ENCODE results near the gene LIPT1.

The LIPT1 gene

DNA sequence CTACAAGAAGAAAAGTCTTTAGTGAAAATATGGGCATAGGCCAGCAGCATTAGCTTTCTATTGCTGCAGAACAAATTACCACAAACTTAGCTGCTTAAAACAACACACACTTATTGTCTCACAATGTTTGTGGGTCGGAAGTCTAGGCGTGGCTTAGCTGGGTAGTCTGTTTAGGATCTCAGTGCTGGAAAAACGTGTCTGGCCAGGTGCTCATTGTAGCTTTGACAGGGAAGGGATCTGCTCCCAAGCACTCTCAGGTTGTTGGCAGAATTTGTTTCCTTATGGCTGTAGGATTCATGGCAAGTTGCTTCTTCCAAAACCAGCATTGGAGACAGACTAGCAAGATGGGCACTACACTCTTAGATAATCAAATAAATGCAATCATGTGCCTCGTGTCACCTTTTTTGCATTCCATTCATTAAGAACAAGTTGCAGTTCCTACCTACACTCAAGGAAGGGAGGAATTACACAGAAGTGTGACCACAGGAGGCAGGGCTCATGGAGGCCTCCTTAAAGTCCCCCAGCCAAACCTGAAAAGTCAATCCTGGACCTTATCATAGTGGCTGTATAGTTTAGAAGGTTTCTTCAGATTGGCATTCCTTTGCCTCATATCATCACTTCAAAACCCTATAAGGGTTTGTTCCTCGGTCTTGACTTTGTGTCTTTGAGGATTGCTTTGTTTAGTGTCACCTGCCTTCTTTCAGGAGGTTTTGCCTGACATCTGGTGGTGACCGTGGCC, 43.5 kb downstream of the LIPT1 start:
- TF ChIP-seq CTCF (IDR thresholded peaks at IDR 0.05; ENCODE audit: borderline replicate concordance, insufficient read depth, low read depth, low read length): no peak
- H3K4me3 ChIP-seq (ENCODE audit: low read depth, low read length): no peak overlapping the region

DNA sequence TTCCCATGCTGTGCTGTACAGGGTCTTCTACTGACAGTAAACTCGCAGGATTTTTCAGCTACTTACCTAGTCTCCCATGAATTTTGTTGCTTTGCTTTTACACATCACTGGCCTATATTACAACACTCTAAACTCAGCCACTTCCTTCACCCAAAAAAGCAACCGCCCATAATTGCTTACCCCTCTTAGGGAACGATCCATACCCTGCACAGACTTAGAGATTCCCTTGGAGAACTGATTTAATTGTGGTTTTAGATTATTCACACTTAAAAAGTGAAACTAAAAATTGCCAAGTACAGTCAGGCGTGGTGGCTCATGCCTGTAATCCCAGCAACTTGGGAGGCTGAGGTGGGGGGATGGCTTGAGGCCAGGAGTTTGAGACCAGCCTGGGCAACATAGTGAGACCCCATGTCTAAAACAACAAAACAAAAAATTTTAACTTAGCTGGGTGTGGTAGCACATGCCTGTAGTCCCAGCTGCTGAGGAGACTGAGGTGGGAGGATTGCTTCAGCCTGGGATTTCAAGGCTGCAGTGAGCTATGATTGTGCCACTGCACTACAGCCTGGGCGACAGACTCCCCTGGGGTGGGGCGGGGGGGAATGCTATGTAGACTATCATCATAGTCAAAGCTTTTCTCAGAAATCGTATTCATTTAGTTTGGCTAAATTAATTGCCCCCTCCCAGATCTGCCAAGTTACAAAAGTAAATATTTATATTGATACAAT, 45.5 kb downstream of the LIPT1 start:
- no peak for TF ChIP-seq CTCF (IDR thresholded peaks at IDR 0.05; ENCODE audit: borderline replicate concordance, insufficient read depth, low read depth, low read length)
- no peak overlapping the region for H3K4me3 ChIP-seq (ENCODE audit: low read depth, low read length)

DNA sequence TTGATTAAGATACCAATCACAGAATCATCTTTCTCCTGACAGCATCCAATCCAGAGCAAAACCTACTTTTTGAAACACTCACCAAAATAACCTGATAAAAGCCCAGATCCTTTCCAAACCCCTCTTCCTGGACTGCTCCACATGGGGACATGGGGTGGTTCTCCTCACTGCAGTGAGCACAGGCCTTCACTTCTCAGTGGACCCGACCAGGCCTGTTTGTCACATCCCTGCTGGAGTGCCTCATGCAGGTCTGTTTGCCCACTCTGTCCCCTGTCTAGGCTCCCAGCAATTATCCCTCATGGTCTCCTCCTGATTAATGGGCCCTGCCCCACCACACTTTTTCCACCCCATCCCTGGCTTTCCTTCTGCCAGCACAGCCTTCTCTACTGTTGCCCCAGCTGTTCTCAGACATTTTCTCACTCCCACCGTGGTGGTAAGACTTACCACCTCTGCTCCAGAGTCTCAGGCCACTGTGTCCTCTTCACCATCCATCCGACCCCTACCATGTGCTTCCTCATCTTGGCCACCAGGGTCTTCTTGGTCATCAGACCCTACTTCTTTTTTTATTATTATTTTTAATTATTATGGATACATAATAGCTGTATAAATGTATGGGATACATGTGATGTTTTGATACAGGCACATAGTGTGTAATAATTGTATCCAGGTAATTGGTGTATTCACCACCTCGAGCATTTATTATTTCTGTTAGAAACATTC, 47.4 kb downstream of the LIPT1 start:
- H3K4me3 ChIP-seq (ENCODE audit: low read depth, low read length): no peak overlapping the region
- TF ChIP-seq CTCF (IDR thresholded peaks at IDR 0.05; ENCODE audit: borderline replicate concordance, insufficient read depth, low read depth, low read length): peak; percentile 11; the same call in 1 of the 2 replicates

- no peak for TF ChIP-seq CTCF (IDR thresholded peaks at IDR 0.05; ENCODE audit: borderline replicate concordance, insufficient read depth, low read depth, low read length)
Observed at GRCh38 chr2:99205491-99205890, 50.7 kb downstream of the LIPT1 start.

More at GRCh38 chr2:99205491-99205890, 50.7 kb downstream of the LIPT1 start:
- no peak overlapping the region for H3K4me3 ChIP-seq (ENCODE audit: low read depth, low read length)
